Measurements from ENCODE around the gene OR2AE1. TPM values are rescaled to one million over a fixed set of nuclear protein-coding genes. Genes with fewer than 3 reads are reported as not detected.

The OR2AE1 gene
- polyA plus RNA-seq, 1 donor from 2014 or later: not detected

- Histone ChIP-seq H3K9me3 (ENCODE audit: low read length) (no peaks in the 10 kb centered on the region), H3K79me2 (replicated peaks; ENCODE audit: insufficient read depth, low read length) (no peaks in the 10 kb centered on the region), H3K27me3 (ENCODE audit: insufficient read depth, low read depth, low read length) (no peaks in the 10 kb centered on the region), H2AFZ (ENCODE audit: low read depth, low read length) (no peak overlapping the region), H3K36me3 (ENCODE audit: insufficient read depth, low read length) (no peaks in the 10 kb centered on the region), H3K9ac (ENCODE audit: low read length) (no peak overlapping the region), H3K4me3 (ENCODE audit: low read length) (no peak overlapping the region), H4K20me1 (ENCODE audit: insufficient read depth) (no peaks in the 10 kb centered on the region), H3F3A (ENCODE audit: insufficient read depth, low read length, poor library complexity, severe bottlenecking) (no peaks in the 10 kb centered on the region), H3K4me2 (ENCODE audit: low read length) (no peak overlapping the region), H3K9me2 (ENCODE audit: insufficient read depth, low read length) (no peaks in the 10 kb centered on the region), H3K27ac (ENCODE audit: low read length) (no peak overlapping the region)
- no peak for TF ChIP-seq RAD21 (conservative IDR thresholded peaks at IDR 0.05)
- no peak for TF ChIP-seq MXI1 (conservative IDR thresholded peaks at IDR 0.05; ENCODE audit: poor library complexity, severe bottlenecking)
- TF ChIP-seq EP300 (conservative IDR thresholded peaks at IDR 0.05; ENCODE audit: poor library complexity, severe bottlenecking): no peak
- no peak for TF ChIP-seq SMC3 (conservative IDR thresholded peaks at IDR 0.05; ENCODE audit: poor library complexity)
- TF ChIP-seq, protein P1, sequence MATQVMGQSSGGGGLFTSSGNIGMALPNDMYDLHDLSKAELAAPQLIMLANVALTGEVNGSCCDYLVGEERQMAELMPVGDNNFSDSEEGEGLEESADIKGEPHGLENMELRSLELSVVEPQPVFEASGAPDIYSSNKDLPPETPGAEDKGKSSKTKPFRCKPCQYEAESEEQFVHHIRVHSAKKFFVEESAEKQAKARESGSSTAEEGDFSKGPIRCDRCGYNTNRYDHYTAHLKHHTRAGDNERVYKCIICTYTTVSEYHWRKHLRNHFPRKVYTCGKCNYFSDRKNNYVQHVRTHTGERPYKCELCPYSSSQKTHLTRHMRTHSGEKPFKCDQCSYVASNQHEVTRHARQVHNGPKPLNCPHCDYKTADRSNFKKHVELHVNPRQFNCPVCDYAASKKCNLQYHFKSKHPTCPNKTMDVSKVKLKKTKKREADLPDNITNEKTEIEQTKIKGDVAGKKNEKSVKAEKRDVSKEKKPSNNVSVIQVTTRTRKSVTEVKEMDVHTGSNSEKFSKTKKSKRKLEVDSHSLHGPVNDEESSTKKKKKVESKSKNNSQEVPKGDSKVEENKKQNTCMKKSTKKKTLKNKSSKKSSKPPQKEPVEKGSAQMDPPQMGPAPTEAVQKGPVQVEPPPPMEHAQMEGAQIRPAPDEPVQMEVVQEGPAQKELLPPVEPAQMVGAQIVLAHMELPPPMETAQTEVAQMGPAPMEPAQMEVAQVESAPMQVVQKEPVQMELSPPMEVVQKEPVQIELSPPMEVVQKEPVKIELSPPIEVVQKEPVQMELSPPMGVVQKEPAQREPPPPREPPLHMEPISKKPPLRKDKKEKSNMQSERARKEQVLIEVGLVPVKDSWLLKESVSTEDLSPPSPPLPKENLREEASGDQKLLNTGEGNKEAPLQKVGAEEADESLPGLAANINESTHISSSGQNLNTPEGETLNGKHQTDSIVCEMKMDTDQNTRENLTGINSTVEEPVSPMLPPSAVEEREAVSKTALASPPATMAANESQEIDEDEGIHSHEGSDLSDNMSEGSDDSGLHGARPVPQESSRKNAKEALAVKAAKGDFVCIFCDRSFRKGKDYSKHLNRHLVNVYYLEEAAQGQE (IDR thresholded peaks at IDR 0.05; ENCODE audit: borderline replicate concordance): no peak
- TF ChIP-seq POLR2AphosphoS5 (IDR thresholded peaks at IDR 0.05): no peak
- no peak for TF ChIP-seq EZH2 (IDR thresholded peaks at IDR 0.05; ENCODE audit: borderline replicate concordance, insufficient read depth, low read length, poor library complexity, severe bottlenecking)
- TF ChIP-seq, protein P2, sequence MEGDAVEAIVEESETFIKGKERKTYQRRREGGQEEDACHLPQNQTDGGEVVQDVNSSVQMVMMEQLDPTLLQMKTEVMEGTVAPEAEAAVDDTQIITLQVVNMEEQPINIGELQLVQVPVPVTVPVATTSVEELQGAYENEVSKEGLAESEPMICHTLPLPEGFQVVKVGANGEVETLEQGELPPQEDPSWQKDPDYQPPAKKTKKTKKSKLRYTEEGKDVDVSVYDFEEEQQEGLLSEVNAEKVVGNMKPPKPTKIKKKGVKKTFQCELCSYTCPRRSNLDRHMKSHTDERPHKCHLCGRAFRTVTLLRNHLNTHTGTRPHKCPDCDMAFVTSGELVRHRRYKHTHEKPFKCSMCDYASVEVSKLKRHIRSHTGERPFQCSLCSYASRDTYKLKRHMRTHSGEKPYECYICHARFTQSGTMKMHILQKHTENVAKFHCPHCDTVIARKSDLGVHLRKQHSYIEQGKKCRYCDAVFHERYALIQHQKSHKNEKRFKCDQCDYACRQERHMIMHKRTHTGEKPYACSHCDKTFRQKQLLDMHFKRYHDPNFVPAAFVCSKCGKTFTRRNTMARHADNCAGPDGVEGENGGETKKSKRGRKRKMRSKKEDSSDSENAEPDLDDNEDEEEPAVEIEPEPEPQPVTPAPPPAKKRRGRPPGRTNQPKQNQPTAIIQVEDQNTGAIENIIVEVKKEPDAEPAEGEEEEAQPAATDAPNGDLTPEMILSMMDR (IDR thresholded peaks at IDR 0.05; ENCODE audit: poor library complexity, severe bottlenecking): no peak
- no peak for TF ChIP-seq TAF1 (IDR thresholded peaks at IDR 0.05; ENCODE audit: low read depth)
Measured at GRCh38 chr7:99848420-99849216, 28.2 kb downstream of the OR2AE1 start.

GRCh38 chr7:99844328-99844727, 32.5 kb downstream of the OR2AE1 start:
- H3K4me2 ChIP-seq (ENCODE audit: low read length): no peak overlapping the region
- H3K9ac ChIP-seq (ENCODE audit: low read length): no peak overlapping the region
- H4K20me1 ChIP-seq (ENCODE audit: insufficient read depth): no peaks in the 10 kb centered on the region
- H3K36me3 ChIP-seq (ENCODE audit: insufficient read depth, low read length): no peaks in the 10 kb centered on the region
- TF ChIP-seq SMC3 (conservative IDR thresholded peaks at IDR 0.05; ENCODE audit: poor library complexity) (no peak), MXI1 (conservative IDR thresholded peaks at IDR 0.05; ENCODE audit: poor library complexity, severe bottlenecking) (no peak), EP300 (conservative IDR thresholded peaks at IDR 0.05; ENCODE audit: poor library complexity, severe bottlenecking) (no peak), EZH2 (IDR thresholded peaks at IDR 0.05; ENCODE audit: borderline replicate concordance, insufficient read depth, low read length, poor library complexity, severe bottlenecking) (no peak), TAF1 (IDR thresholded peaks at IDR 0.05; ENCODE audit: low read depth) (no peak), RAD21 (conservative IDR thresholded peaks at IDR 0.05) (no peak), POLR2AphosphoS5 (IDR thresholded peaks at IDR 0.05) (no peak)
- TF ChIP-seq, protein P2 (IDR thresholded peaks at IDR 0.05; ENCODE audit: poor library complexity, severe bottlenecking): no peak
- TF ChIP-seq, protein P1 (IDR thresholded peaks at IDR 0.05; ENCODE audit: borderline replicate concordance): no peak
- no peaks in the 10 kb centered on the region for H3K9me3 ChIP-seq (ENCODE audit: low read length)
- no peaks in the 10 kb centered on the region for H3K79me2 ChIP-seq (replicated peaks; ENCODE audit: insufficient read depth, low read length)
- H3K27me3 ChIP-seq (ENCODE audit: insufficient read depth, low read depth, low read length): no peaks in the 10 kb centered on the region
- no peaks in the 10 kb centered on the region for H3F3A ChIP-seq (ENCODE audit: insufficient read depth, low read length, poor library complexity, severe bottlenecking)
- no peaks in the 10 kb centered on the region for H3K9me2 ChIP-seq (ENCODE audit: insufficient read depth, low read length)
- H3K4me3 ChIP-seq (ENCODE audit: low read length): no peak overlapping the region
- H2AFZ ChIP-seq (ENCODE audit: low read depth, low read length): no peak overlapping the region
- no peak overlapping the region for H3K27ac ChIP-seq (ENCODE audit: low read length)

Measured in neural cell (in vitro differentiated cells).